ENCODE data around the gene SETD4. TPM values are rescaled to one million over a fixed set of nuclear protein-coding genes. Genes with fewer than 3 reads are reported as not detected.

SETD4 gene, protein sequence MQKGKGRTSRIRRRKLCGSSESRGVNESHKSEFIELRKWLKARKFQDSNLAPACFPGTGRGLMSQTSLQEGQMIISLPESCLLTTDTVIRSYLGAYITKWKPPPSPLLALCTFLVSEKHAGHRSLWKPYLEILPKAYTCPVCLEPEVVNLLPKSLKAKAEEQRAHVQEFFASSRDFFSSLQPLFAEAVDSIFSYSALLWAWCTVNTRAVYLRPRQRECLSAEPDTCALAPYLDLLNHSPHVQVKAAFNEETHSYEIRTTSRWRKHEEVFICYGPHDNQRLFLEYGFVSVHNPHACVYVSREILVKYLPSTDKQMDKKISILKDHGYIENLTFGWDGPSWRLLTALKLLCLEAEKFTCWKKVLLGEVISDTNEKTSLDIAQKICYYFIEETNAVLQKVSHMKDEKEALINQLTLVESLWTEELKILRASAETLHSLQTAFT
- 11.2 and 15.2 TPM in 2 replicates for total RNA-seq

DNA sequence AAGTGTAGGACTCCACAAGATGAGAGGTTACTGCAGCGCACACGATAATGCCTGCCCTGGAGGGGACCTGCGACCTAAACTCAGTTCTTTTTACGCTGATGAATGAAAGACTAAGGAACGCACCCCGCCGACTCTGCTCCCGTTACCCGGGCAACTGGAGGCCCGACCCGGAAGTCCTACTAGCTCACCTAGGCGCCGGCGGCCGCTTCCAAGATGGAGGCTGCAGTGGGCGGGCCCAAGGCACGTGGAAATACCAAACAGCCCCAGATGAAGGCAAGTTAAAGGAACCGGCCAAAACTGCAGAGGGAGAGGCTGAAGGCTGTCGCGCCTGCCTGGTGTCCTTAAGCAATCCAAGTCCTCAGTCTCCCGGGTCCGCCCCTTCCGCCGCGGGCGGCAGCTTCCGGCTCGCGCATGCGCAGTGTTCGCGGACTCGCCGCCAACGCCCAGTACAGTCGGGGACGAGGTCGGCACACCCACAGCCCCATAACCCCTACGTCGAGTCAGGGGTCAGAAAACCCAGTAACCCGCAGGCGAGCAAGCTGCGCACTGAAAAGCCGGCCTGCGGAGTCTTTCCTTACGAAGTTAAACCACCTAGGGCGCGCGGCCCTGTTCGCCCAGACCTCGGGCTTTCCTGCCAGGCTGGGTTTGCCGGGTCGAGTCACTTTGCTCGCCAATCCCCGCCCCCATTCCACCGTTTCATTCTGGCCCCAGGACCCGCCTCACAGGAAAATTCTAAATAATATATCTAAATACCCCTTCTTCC is at the start of gene SETD4:
TSS of gene SETD4 (minus strand) at position 368 of the 763 bp plus-strand sequence. CDS start 1,638 bp downstream, outside the sequence.

DNA sequence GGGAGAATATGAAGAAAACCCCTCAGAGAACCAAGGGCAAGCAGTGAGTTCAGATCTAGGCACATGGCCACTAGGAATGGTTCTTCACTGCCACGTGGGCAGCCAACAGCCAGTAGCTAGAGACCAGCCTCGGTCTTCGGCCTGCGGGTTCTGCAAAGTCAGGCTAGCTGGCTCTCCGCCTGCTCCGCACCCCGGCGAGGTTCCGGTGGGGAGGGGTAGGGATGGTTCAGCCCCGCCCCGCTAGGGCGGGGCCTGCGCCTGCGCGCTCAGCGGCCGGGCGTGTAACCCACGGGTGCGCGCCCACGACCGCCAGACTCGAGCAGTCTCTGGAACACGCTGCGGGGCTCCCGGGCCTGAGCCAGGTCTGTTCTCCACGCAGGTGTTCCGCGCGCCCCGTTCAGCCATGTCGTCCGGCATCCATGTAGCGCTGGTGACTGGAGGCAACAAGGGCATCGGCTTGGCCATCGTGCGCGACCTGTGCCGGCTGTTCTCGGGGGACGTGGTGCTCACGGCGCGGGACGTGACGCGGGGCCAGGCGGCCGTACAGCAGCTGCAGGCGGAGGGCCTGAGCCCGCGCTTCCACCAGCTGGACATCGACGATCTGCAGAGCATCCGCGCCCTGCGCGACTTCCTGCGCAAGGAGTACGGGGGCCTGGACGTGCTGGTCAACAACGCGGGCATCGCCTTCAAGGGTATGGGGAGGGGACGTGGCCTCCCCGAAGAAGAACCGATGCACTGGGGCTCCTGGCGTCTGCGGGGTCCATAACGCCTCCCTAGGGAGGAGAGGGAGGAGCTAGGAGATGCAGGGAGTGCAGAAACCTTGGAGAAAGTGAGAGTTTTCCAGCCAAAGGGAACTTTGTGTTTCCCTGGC is 9.6 kb upstream of the SETD4 start, which contains the start of gene CBR1:
TSS of gene CBR1 (plus strand) at position 312 of the 871 bp plus-strand sequence. CDS start at position 404, 92 bp downstream.

Other genes starting within 250 kb of the SETD4 start
- gene CBR1, start 9.5 kb upstream of the SETD4 start, total RNA-seq = 211 and 271 TPM in 2 replicates
- gene CBR3, start 74.6 kb upstream of the SETD4 start, total RNA-seq = 8.7 and 17.7 TPM in 2 replicates
- gene DOP1B, start 96.3 kb upstream of the SETD4 start, total RNA-seq = 3.1 and 3.3 TPM in 2 replicates